CD14-positive monocyte (primary cell): ENCODE data around the gene MAST1. TPM values are rescaled to one million over a fixed set of nuclear protein-coding genes. Genes with fewer than 3 reads are reported as not detected.
A peak's percentile ranks its signal among the peaks of the same experiment; 100 is the strongest.

Source experiments
- DNase-seq, 3 donors: peaks; one replicate each; pipeline ENCODE4 v3.0.0-alpha.2; 2011 to 2022
- H2AFZ ChIP-seq: 2 replicates; pipeline ENCODE4 v1.6.0; 2012; ENCODE audit warnings: mild to moderate bottlenecking, low read depth, low read length, inconsistent platforms; ENCODE audit not compliant: insufficient read depth, poor library complexity, severe bottlenecking
- H3K27ac ChIP-seq, 2 donors: 1 replicate in 1 of 2; 2 replicates in 1 of 2; pipeline ENCODE4 v1.5.1; 2012 to 2013; ENCODE audit warnings: low read length in 2 of 2, control low read depth in 1 of 2, inconsistent platforms in 1 of 2, low read depth in 1 of 2, mild to moderate bottlenecking in 1 of 2
- H3K27me3 ChIP-seq, 2 donors: one replicate each; pipeline versions ENCODE4 v1.6.0 to v1.6.1; 2011 to 2013; ENCODE audit warnings: low read length in 2 of 2; ENCODE audit not compliant: control insufficient read depth in 2 of 2, insufficient read depth in 2 of 2
- H3K36me3 ChIP-seq, 2 donors: replicated peaks in 1 of 2; 1 replicate in 1 of 2; 2 replicates in 1 of 2; pipeline versions ENCODE4 v1.5.1 to v1.6.1; 2012 to 2013; ENCODE audit warnings: low read length in 2 of 2, control low read depth in 1 of 2, inconsistent platforms in 1 of 2, mild to moderate bottlenecking in 1 of 2; ENCODE audit not compliant: insufficient read depth in 2 of 2, control insufficient read depth in 1 of 2
- H3K4me1 ChIP-seq, 2 donors: 1 replicate in 1 of 2; 2 replicates in 1 of 2; pipeline versions ENCODE4 v1.5.1 to v1.6.1; 2012 to 2013; ENCODE audit warnings: low read length in 2 of 2, control low read depth in 1 of 2, inconsistent platforms in 1 of 2, mild to moderate bottlenecking in 1 of 2, moderate library complexity in 1 of 2; ENCODE audit not compliant: insufficient read depth in 2 of 2, control insufficient read depth in 1 of 2
- H3K4me2 ChIP-seq: replicated peaks from 2 replicates; pipeline ENCODE3; 2012; ENCODE audit warnings: low read length, moderate library complexity, mild to moderate bottlenecking; ENCODE audit not compliant: poor library complexity, severe bottlenecking; ENCODE audit errors: extremely low read depth
- H3K4me3 ChIP-seq, 3 experiments: fragments of 200-600 bp in 1 of 3; sonication (generic) in 1 of 3; replicated peaks in 1 of 3; 1 replicate in 2 of 3; 2 replicates in 1 of 3; pipeline ENCODE4 v1.5.1; 2011 to 2013; ENCODE audit warnings: low read length in 3 of 3, mild to moderate bottlenecking in 3 of 3, control low read depth in 2 of 3, low read depth in 2 of 3, inconsistent platforms in 1 of 3, moderate library complexity in 1 of 3
- H3K79me2 ChIP-seq: 2 replicates; pipeline ENCODE4 v1.6.0; 2012; ENCODE audit warnings: mild to moderate bottlenecking, control low read depth, inconsistent platforms, low read length, moderate library complexity; ENCODE audit not compliant: insufficient read depth
- H3K9ac ChIP-seq: 2 replicates; pipeline ENCODE4 v1.6.0; 2017; ENCODE audit warnings: low read length, mild to moderate bottlenecking; ENCODE audit not compliant: insufficient read depth, poor library complexity, severe bottlenecking
- H3K9me3 ChIP-seq, 2 donors: replicated peaks in 1 of 2; 1 replicate in 1 of 2; 2 replicates in 1 of 2; pipeline versions ENCODE4 v1.5.1 to v1.6.1; 2012 to 2013; ENCODE audit warnings: low read length in 2 of 2, control low read depth in 1 of 2; ENCODE audit not compliant: control insufficient read depth in 1 of 2, insufficient read depth in 1 of 2
- H4K20me1 ChIP-seq: 2 replicates; pipeline ENCODE4 v1.6.0; 2012; ENCODE audit warnings: mild to moderate bottlenecking, low read length, control low read depth, moderate library complexity; ENCODE audit not compliant: insufficient read depth
- H3K27ac Mint-ChIP-seq, 7 donors: one replicate each; pipeline ENCODE4 v1.8.0; 2020; ENCODE audit warnings: mild to moderate bottlenecking in 7 of 7, mixed read lengths in 7 of 7, moderate library complexity in 6 of 7, inconsistent platforms in 2 of 7
- H3K27me3 Mint-ChIP-seq, 3 donors: one replicate each; pipeline ENCODE4 v1.8.0; 2021 to 2022; ENCODE audit warnings: low read depth in 3 of 3, mild to moderate bottlenecking in 3 of 3, mixed read lengths in 3 of 3, moderate library complexity in 3 of 3, inconsistent platforms in 1 of 3
- H3K36me3 Mint-ChIP-seq, 2 donors: one replicate each; pipeline ENCODE4 v1.8.0; 2020; ENCODE audit warnings: mixed read lengths in 2 of 2, inconsistent platforms in 1 of 2, mild to moderate bottlenecking in 1 of 2
- H3K4me1 Mint-ChIP-seq: one replicate; pipeline ENCODE4 v1.8.0; 2020; ENCODE audit warnings: mild to moderate bottlenecking, mixed read lengths
- H3K4me3 Mint-ChIP-seq, 2 donors: one replicate each; pipeline ENCODE4 v1.8.0; 2020; ENCODE audit warnings: mild to moderate bottlenecking in 2 of 2, mixed read lengths in 2 of 2, moderate library complexity in 1 of 2
- H3K9me3 Mint-ChIP-seq, 7 donors: one replicate each; pipeline ENCODE4 v1.8.0; 2020 to 2022; ENCODE audit warnings: mixed read lengths in 7 of 7, mild to moderate bottlenecking in 6 of 7, moderate library complexity in 6 of 7, inconsistent platforms in 2 of 7
- CTCF ChIP-seq: fragments of 200-600 bp; IDR thresholded peaks from one replicate; pipeline ENCODE4 v1.8.0; 2022; ENCODE audit warnings: antibody characterized with exemption, mild to moderate bottlenecking
- WGBS: methylation state at CpG from one replicate; pipeline ENCODE4 v1.1.5; 2013; ENCODE audit warnings: missing lambda C conversion rate; ENCODE audit not compliant: insufficient coverage; 5-methylcytosine and 5-hydroxymethylcytosine counted together
- intact Hi-C, 2 donors: fragments of 100-400 bp; cut with micrococcal nuclease; formaldehyde crosslinking; loops; one replicate each; pipeline versions ENCODE4 v1.15.0 to v1.15.1; 2023
- polyA plus RNA-seq, 3 donors: library from polyadenylated mRNA; depleted of rRNA in 1 of 3; unstranded in 2 of 3; stranded (reverse) in 1 of 3; fragments of 300-500 nt in 2 of 3; fragments of >200 nt in 1 of 3; fragmentation: Illumina TruSeq in 2 of 3; gene quantifications; 1 replicate in 2 of 3; 2 replicates in 1 of 3; pipeline ENCODE4 v1.2.3, GENCODE V29; 2012 to 2021

MAST1 gene
- polyA plus RNA-seq, 3 donors, result 0.28 to 3.6 (median 1.1) TPM

- H3K4me1 ChIP-seq, result peaks cover 59 to 69% of the 10 kb centered on the region in 2 donors
- no peaks in the 10 kb centered on the region for H3K79me2 ChIP-seq
- peaks cover 4 to 21% of the 10 kb centered on the region in 2 donors for H3K9me3 ChIP-seq
- H3K27me3 ChIP-seq, result peaks cover 0 to 6% of the 10 kb centered on the region in 2 donors
- peak overlapping the region; percentile 97 to 98 (median 98) for H3K27ac Mint-ChIP-seq
- peaks cover 8 to 32% (median 18%) of the 10 kb centered on the region in 7 donors for H3K9me3 Mint-ChIP-seq
- H3K36me3 ChIP-seq, result no peaks in the 10 kb centered on the region
- H3K27me3 Mint-ChIP-seq, result peaks cover 7 to 25% (median 18%) of the 10 kb centered on the region in 3 donors
- peak overlapping the region; percentile 70 for H3K4me2 ChIP-seq
- intact Hi-C loops, result loop anchor here in 1 of 2 donors (10.0 kb wide), 2 partner anchors 51 to 81 kb away; partner anchors contain the start of genes CALR, DAND5 and FARSA
- H3K4me1 Mint-ChIP-seq, result peaks cover 55% of the 10 kb centered on the region
- no peak for DNase-seq
- WGBS, result 100% methylated on average over 1 of the region's 3 CpGs
- peak overlapping the region; percentile 87 for H2AFZ ChIP-seq
- H3K9ac ChIP-seq, result peak overlapping the region; percentile 41
- H3K4me3 Mint-ChIP-seq, result peak overlapping the region in 1 of 2 donors; percentile 51
- H4K20me1 ChIP-seq, result peaks cover 5% of the 10 kb centered on the region
- H3K36me3 Mint-ChIP-seq, result no peaks in the 10 kb centered on the region
- no peak for TF ChIP-seq CTCF
- H3K4me3 ChIP-seq, result peak overlapping the region in 1 of 3 experiments; percentile 69
- peak overlapping the region; percentile 90 to 94 for H3K27ac ChIP-seq
Measured at GRCh38 chr19:12884202-12884601, 45.9 kb downstream of the MAST1 start.

- Histone ChIP-seq H3K9ac (no peak overlapping the region), H3K9me3 (peaks cover 4 to 21% of the 10 kb centered on the region in 2 donors), H3K27me3 (peaks cover 0 to 6% of the 10 kb centered on the region in 2 donors), H3K27ac (peak overlapping the region; percentile 90 to 94), H3K4me2 (peak overlapping the region; percentile 70), H3K4me3 (peak overlapping the region in 2 of 3 experiments; percentile 40 to 69), H3K36me3 (no peaks in the 10 kb centered on the region), H3K4me1 (peaks cover 59 to 68% of the 10 kb centered on the region in 2 donors), H2AFZ (peak overlapping the region; percentile 87), H3K79me2 (no peaks in the 10 kb centered on the region), H4K20me1 (peaks cover 4% of the 10 kb centered on the region)
- peak overlapping the region in 6 of 7 donors; percentile 54 to 98 (median 85) for H3K27ac Mint-ChIP-seq
- peak overlapping the region in 1 of 2 donors; percentile 84 for H3K4me3 Mint-ChIP-seq
- intact Hi-C loops, result loop anchor here in 1 of 2 donors (10.0 kb wide), 2 partner anchors 50 to 80 kb away; partner anchors contain the start of genes CALR, DAND5 and FARSA
- peaks cover 8 to 32% (median 18%) of the 10 kb centered on the region in 7 donors for H3K9me3 Mint-ChIP-seq
- peaks cover 55% of the 10 kb centered on the region for H3K4me1 Mint-ChIP-seq
- no peak for DNase-seq
- H3K36me3 Mint-ChIP-seq, result no peaks in the 10 kb centered on the region
- peaks cover 7 to 25% (median 16%) of the 10 kb centered on the region in 3 donors for H3K27me3 Mint-ChIP-seq
- TF ChIP-seq CTCF, result no peak
- 70% methylated on average over 9 of the region's 12 CpGs for WGBS
Measured at GRCh38 chr19:12884627-12884925, 46.3 kb downstream of the MAST1 start.
